Central memory CD4-positive, alpha-beta T cell (primary cell): ENCODE results near the gene MYO5C.
"Not testable (repeated sequence)": the region's sequence is repeated elsewhere in the genome, so short reads cannot be mapped to it uniquely, and the experiment has no call there.

Experiments used
- DNase-seq: peaks from one replicate; pipeline ENCODE4 v3.0.0; 2022

Gene MYO5C

GRCh38 chr15:52170199-52170598, 125.4 kb downstream of the MYO5C start:
- DNase-seq: not testable (repeated sequence)

- not testable (repeated sequence) for DNase-seq
These were observed 130.0 kb downstream of the MYO5C start for GRCh38 chr15:52165494-52166131.

- DNase-seq: no peak
These were observed 130.9 kb downstream of the MYO5C start for GRCh38 chr15:52164631-52165265.

DNA sequence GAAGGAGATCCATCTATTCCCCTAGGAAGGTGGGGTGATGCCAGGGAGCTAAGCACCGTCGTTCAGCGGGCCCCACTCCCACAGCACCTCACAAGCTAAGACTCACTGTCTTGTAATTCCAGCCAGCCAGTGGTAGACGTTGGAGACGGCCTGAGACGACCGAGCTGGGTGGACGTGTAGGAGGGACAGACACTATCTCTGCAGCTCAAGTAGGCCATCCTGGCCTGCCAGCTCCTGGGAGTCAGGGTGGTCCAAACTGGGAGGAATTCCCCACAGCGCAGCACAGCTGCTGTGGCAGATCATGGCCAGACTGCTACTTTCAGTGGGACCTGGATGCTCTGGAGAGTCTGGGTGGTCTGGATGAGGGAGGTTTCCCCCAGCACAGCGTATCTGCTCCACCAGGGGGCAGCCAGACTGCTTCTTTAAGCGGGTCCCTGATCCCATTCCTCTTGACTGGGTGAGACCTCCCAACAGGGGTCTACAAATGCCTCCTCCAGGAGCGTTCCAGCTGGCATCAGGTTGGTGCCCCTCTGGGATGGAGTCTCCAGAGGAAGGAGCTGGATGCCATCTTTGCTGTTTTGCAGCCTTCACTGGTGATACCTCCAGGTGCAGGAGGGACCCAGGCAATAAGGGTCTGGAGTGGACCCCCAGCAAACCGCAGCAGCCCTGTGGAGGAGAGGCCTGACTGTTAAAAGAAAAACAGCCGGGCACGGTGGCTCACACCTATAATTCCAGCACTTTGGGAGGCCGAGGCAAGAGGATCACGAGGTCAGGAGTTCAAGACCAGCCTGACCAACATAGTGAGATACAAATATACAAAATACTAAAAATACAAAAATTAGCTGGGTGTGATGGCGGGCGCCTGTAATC, 132.0 kb downstream of the MYO5C start:
- DNase-seq: no peak

DNA sequence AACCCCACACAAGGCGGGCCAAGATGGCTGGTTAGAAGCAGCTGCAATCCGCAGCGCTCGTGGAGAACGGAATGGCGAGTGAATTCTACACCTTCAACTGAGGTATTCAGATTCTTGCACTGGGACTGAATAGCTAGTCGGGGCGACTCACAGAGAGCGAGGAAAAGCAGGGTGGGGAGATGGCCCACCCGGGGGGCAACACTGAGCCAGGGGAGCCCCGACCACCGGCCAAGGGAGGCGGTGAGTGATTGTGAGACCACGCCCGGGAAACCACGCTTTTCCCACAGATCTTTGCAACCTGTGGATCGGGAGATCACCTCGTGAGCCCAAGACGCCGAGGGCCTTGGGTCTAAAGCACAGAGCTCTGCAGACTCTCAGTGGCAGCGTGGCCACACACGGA, 132.7 kb downstream of the MYO5C start:
- no peak for DNase-seq

DNA sequence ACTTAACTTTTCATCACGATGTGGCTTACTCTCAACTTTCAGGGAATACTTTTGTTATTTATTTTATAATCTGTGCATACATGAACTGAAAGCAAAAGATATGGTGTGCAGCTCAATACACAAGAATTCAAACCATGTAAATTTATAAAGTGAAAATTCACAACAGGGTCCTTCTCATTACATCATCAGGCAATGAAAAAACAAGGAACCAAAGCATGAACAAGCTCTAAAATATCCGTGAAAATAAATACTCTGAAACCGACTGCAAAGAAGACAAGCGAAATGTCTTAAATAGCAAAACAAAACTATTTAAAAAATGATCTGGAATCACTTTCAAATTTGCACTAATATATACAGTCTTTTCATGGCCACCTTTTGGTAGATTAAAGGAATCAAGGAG, 133.3 kb downstream of the MYO5C start:
- DNase-seq: no peak

DNA sequence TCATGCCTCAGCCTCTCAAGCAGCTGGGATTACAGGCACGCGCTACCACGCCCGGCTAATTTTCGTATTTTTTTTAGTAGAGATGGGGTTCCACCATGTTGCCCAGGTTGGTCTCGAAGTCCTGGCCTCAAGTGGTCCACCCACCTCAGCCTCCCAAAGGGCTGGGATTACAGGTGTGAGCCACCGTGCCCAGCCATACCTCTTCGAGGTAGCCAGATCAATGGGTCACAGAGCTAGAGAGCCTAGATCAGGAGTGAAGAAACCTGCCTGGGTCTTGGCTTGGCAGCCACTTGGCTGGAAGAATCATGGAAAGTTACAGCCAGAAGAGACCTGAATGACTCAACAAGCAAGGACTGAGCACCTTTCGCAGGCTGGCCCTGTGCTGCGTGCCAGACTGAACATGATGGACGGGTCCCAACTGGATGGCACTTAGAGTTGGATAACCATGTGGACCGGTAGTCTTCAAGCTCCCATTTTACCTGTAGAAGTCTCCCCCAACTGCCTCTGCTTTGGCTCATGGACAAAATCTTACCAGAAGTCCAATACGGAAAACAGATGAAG, 134.1 kb downstream of the MYO5C start:
- no peak for DNase-seq

GRCh38 chr15:52159645-52160044, 136.0 kb downstream of the MYO5C start:
- DNase-seq: no peak

DNA sequence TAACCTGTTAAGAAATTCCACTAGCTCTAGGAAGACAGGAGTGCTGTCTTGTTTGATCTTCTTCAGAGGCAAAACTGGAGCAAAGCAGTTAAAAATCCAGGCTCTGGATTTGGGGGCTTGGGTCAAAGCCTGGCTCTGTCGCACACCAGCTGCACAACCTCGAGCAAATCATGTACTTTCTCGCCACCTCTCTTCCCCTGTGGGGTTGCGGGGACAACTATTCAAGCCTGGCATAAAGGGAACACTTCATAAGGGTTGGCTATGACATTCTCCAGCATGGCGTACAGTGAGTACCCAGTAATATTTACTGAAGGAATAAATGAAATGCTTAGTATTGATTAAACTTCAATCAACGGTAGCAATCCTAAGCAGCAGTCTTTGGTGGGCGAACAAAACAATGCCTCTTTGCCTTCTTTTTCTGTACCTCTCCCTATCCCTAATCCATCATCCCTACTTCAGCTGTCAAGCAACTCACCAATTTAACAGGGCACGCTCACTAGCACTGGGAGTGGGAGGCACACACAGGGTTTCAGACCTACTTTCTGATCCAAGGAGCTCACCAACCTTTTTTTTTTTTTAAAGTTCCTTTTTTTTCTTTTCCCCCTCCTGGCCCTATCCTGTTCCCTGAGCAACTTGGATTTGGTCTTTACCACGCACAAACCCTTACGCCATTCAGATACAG, 137.4 kb downstream of the MYO5C start:
- DNase-seq: no peak

DNA sequence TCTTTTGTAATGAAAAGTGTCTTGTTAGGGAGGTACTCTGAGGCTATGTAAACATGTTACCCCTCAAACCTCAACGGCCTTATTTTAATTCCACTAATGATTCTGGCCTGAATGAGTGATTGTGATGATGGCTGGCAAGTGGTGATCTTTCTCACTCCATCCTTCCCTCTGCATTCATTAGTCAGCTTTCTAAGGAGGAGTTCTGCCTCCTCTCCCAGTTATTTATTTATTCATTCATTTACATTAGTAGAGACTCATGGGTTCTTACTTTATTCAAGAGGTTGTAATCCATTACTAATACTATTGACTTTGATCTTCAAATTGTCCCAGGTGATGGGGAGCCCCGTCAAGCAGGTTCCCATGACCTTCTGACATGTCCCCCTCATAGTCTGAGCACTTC, 139.7 kb downstream of the MYO5C start:
- no peak for DNase-seq

DNA sequence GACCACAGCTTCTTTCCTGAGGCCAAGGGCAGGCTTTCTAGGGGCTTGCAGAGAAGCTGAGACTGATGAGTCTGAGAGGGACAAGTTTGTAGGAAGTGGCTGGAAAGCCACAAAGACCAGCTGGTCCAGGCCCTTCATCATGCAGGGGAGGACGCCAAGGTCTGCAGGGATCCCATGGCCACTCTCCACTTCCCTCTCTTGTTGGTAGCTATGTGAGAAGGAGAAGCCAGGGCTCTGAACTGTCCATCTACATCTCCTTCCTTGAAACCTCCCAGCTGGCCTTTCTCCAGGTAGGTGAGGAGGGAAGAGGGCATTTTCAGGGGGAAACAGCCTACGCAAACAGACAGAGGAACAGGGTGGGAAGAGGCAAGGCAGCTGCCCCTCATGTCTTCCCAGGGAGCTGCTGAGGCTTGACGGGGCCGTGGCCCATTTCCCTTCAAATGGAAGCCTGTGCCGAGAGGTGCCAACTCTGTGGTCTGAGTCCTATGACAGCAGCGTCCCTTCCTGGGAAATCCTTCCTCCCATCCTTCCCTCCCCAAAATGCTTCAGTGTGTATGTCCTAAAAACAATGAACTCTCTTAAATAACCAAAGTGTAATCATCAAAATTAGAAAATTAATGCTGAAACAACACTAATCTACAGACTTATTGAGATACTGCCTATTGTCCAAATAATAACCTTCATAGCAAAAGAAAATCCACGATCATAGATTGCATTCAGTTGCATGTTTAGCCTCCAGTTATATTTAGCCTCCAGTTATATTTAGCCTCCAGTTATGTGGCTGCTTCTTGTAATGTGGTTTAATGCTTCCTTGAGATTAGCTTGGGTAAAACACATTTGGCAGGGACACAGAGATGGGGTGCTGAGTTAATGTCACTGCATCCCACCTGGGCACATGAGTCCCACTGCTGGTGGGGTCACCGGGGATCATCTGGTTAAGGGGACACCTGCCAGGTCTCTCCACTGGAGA, 140.4 kb downstream of the MYO5C start:
- DNase-seq: no peak

DNA sequence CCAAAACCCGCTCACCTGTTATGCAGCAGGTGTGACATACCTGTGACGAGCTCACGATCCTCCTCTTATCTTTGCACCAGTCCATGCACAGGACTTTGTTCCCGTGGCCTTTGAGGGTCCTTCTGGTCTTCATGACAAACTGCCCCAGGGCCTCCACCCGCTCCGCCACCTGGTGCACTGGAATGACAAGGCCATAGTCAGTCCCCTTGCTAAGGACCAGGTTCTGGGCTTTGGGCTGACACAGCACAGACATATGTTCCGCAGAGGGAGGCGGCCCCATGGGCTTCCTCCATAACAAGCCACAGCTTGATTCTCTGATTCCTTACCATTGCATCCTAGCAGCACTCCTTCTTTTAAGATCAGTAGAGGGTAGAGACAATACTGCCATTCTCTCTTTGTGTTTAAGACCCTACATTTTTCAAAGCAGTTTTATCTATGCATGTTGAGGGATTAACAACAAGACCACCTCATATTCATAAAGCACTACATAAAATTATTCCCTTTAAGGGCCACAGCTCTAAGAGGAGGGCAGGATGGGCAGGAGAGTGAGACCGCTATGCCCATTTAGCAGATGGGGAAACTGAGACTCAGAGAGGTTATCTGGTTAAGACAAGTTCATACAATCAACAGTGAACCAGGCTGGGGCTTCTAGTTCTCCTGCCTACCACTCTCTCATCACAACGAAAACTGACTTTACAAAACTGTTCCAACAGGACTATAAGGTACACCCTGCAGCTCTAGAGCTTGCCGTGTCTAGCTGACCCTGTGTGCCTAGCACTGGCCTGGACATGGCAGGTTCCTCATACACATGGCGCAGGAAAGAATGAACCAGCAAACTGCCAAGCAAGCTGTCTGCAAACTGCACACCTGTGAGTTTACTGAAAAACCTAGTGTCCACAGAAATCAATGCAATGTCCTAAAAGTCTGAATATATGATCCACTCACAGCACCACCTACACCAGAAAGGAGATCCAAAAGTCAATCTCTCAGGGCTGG, 141.4 kb downstream of the MYO5C start:
- no peak for DNase-seq

- no peak for DNase-seq
These were observed 144.3 kb downstream of the MYO5C start for GRCh38 chr15:52151353-52151752.

- DNase-seq: no peak
These were observed 144.7 kb downstream of the MYO5C start for GRCh38 chr15:52150871-52151270.

- no peak for DNase-seq
These were observed 145.4 kb downstream of the MYO5C start for GRCh38 chr15:52150043-52150825.

GRCh38 chr15:52148403-52148802, 147.2 kb downstream of the MYO5C start:
- no peak for DNase-seq

DNA sequence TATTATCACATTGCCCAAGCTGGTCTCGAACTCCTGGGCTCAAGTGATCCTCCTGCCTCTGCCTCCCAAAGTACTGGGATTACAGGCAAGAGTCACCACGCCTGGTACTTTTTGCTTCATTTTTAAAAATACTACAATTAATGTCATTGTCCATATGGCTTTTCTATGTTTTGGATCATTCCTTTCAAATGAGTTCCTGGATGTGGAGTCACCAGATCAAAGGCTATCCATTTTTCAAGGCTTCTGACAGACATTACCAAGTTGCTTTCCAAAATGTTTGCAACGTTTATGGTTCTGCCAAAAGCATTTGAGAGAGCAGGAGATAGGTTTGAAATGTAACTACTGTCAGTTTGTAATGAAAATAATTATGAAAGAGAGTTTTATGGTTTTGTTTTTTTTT, 148.8 kb downstream of the MYO5C start:
- DNase-seq: no peak

DNA sequence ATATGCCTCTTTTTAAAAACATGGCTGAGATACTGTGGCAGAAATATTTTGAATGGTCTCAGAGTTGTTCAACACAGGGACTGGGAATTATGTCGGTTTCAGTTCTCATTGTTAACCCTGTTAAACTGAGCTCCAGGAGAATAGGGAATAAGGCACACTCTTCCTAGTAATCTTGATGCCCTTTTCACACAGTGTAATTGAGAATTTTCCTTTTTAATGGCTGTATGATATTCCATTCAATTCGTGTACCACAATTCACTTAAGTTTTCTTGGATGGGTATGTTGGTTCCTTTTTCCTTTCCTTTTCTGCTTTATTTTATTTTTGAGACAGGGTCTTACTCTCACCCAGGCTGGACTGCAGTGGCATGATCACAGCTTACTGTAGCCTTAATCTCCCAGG, 149.3 kb downstream of the MYO5C start:
- no peak for DNase-seq

DNA sequence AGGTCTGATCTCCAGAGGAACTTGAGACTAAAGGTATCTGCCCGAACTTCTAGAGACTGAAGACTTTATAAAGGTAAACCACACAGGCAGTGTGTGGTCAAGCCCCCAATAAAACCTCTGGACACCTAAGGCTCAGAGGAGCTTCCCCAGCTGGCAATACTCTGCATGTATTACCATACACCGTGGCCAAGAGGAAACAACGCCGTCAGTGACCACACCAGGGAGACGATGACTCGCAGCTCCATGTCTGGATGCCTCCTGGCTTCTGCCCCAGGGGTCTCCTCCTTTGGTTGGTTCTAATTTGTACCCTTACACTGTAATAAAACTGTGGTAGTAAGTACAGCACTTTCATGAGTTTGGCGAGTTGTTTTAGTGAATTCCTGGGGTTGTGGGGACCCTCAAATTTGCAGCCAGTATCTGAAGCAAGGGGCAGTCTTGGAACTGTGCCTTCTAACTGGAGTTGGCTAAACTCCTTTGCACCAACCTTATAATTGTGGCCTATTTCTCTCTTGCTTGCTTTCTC, 150.9 kb downstream of the MYO5C start:
- DNase-seq: no peak
